ENCODE data around the gene NBDY. TPM values are rescaled to one million over a fixed set of nuclear protein-coding genes. Genes with fewer than 3 reads are reported as not detected.

The NBDY gene
- total and polyA plus RNA-seq, 2 of the 13 experiments (the other 11 are each of a cell fraction or from before 2014, with no cell fraction given), result 1.4 to 1.7 TPM

DNA sequence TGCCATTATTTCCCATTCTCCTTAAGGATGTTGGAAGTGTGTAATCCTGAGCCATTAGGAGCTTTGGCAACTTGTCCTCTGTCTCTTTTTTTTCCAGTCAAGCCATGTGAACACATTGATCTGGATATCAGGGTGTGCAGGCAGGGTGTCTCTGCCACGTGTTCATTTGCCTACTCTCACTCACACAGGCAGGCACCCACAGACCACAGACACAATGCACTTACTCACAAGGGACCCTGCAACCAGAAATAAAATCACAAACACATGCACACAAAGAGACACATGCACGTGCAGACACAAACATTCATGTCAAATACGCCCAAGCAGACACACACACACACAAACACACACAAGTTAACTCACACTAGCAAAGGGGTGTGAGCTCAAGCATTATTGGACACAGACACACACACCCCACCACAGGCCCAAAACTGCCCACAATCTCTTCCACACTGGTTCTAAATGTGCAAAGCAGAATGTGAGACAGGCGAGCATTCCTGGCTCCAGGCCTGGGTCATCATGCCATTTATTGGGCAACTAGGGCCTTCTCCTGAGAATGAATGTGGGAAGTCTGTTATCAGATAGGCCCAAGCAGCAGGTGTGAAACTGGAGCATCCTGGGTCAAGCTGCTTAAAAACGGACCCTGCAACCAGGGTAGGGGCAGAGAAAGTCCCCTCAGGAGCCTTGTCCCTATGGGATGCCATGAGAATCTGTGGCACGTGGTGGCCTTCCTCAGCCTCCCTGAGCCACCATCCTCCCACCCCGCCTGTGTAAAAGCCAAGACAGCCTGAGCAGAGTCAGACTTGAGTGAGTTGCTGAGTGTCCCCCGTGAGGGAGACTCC, 63.4 kb downstream of the NBDY start:
- no peak overlapping the region for H2AFZ ChIP-seq (ENCODE audit: low read length)
- ChIA-PET POLR2A (no interaction called here), CTCF (ENCODE audit: low intra/inter-chr PET ratio, low total read pairs) (no interaction called here)
- H4K20me1 ChIP-seq (ENCODE audit: insufficient read depth, low read length), result no peaks in the 10 kb centered on the region
- FAIRE-seq (no peak), ATAC-seq (no peak), DNase-seq (ENCODE audit: low spot score) (no peak)
- TF ChIP-seq ZNF558 (CRISPR knock-in tag; IDR thresholded peaks at IDR 0.05; ENCODE audit: borderline replicate concordance), result no peak
- no peak for TF ChIP-seq ZNF136 (CRISPR knock-in tag; IDR thresholded peaks at IDR 0.05; ENCODE audit: low read depth)
- TF ChIP-seq KDM5B (CRISPR knock-in tag; IDR thresholded peaks at IDR 0.05; ENCODE audit: borderline replicate concordance), result no peak
- TF ChIP-seq TBX3 (IDR thresholded peaks at IDR 0.05; ENCODE audit: borderline replicate concordance), result no peak
- TF ChIP-seq SNAPC5 (CRISPR knock-in tag; IDR thresholded peaks at IDR 0.05; ENCODE audit: borderline replicate concordance), result no peak
- no peak for TF ChIP-seq MYC (CRISPR knock-in tag; IDR thresholded peaks at IDR 0.05; ENCODE audit: borderline replicate concordance)
- TF ChIP-seq DNMT3B (CRISPR knock-in tag; conservative IDR thresholded peaks at IDR 0.05), result no peak
- TF ChIP-seq ZBTB4 (CRISPR knock-in tag; IDR thresholded peaks at IDR 0.05; ENCODE audit: borderline replicate concordance), result no peak
- no peak for TF ChIP-seq FOXP4 (CRISPR knock-in tag; IDR thresholded peaks at IDR 0.05)
- no peak for TF ChIP-seq ZFP1 (CRISPR knock-in tag; IDR thresholded peaks at IDR 0.05)
- TF ChIP-seq RNF2 (conservative IDR thresholded peaks at IDR 0.05; ENCODE audit: low read depth), result no peak
- no peak for TF ChIP-seq KAT7 (CRISPR knock-in tag; IDR thresholded peaks at IDR 0.05; ENCODE audit: borderline replicate concordance)
- no peak for TF ChIP-seq CAMTA2 (CRISPR knock-in tag; IDR thresholded peaks at IDR 0.05; ENCODE audit: borderline replicate concordance)
- no peak for TF ChIP-seq ADNP (CRISPR knock-in tag; IDR thresholded peaks at IDR 0.05)
- no peak for TF ChIP-seq TEAD2 (CRISPR knock-in tag; IDR thresholded peaks at IDR 0.05)
- H3K4me1 ChIP-seq (ENCODE audit: insufficient read depth, low read length), result no peaks in the 10 kb centered on the region
- BruUV-seq (replicated peaks), result no TSS peak
- H3K9ac ChIP-seq (ENCODE audit: insufficient read depth, low read depth, low read length), result no peak overlapping the region
- H3K4me3 ChIP-seq (replicated peaks in 1 of 3; ENCODE audit: insufficient read depth in 1 of 3, low read depth in 2 of 3, low read length in 3 of 3), result no peak overlapping the region
- H3K4me2 ChIP-seq (ENCODE audit: low read depth, low read length), result no peak overlapping the region
- no peak overlapping the region for H3K27ac ChIP-seq (ENCODE audit: extremely low read length, insufficient read depth, low read length)
- H3K79me2 ChIP-seq (ENCODE audit: insufficient read depth, low read length), result no peaks in the 10 kb centered on the region
- in situ Hi-C loops (cut with HindIII; ENCODE audit: extremely low pct_ligation_motif_present, low pct_unique_long_range_greater_than_20kb), result no loop called here
- H3K36me3 ChIP-seq (replicated peaks in 1 of 2; ENCODE audit: control insufficient read depth in 1 of 2, insufficient read depth in 2 of 2, low read length in 2 of 2), result no peaks in the 10 kb centered on the region
- 50% methylated on average over 4 of the region's 8 CpGs for WGBS (ENCODE audit: low lambda C conversion rate)
- no peaks in the 10 kb centered on the region for H3K9me3 ChIP-seq (ENCODE audit: low read length)
- no peaks in the 10 kb centered on the region for H3K27me3 ChIP-seq (ENCODE audit: control insufficient read depth in 1 of 2, insufficient read depth in 2 of 2, low read length in 2 of 2)
- intact Hi-C loops (cut with micrococcal nuclease; ENCODE audit: unreplicated experiment), result no loop called here
